MM.1S (cell line): ENCODE measurements around the gene NRG3.

ENCODE experiments used
- DNase-seq: peaks from one replicate; pipeline ENCODE4 v3.0.0-alpha.2; 2015
- H2AFZ ChIP-seq: fragments of 300-600 bp; sonication (generic); 2 replicates; pipeline ENCODE4 v1.6.0; 2016; ENCODE audit warnings: antibody characterized with exemption, low read length
- H3F3A ChIP-seq: fragments of 300-600 bp; sonication (generic); 2 replicates; pipeline ENCODE4 v1.6.1; 2016; ENCODE audit warnings: mild to moderate bottlenecking, antibody characterized with exemption, low read length, moderate library complexity, mixed read lengths; ENCODE audit not compliant: insufficient read depth
- H3K27ac ChIP-seq: fragments of 300-600 bp; sonication (generic); 2 replicates; pipeline ENCODE4 v1.5.1; 2016; ENCODE audit warnings: mild to moderate bottlenecking, low read length
- H3K27me3 ChIP-seq: fragments of 300-600 bp; sonication (generic); replicated peaks from 2 replicates; pipeline ENCODE4 v1.6.0; 2016; ENCODE audit warnings: low read length; ENCODE audit not compliant: insufficient read depth
- H3K36me3 ChIP-seq: fragments of 300-600 bp; sonication (generic); replicated peaks from 2 replicates; pipeline ENCODE4 v1.6.1; 2016; ENCODE audit warnings: mild to moderate bottlenecking, low read length, mixed read lengths; ENCODE audit not compliant: insufficient read depth
- H3K4me1 ChIP-seq: fragments of 300-600 bp; sonication (generic); 2 replicates; pipeline ENCODE4 v1.6.1; 2016; ENCODE audit warnings: low read length, mixed read lengths
- H3K4me2 ChIP-seq: fragments of 300-600 bp; sonication (generic); 2 replicates; pipeline ENCODE4 v1.6.0; 2016; ENCODE audit warnings: low read depth, low read length
- H3K4me3 ChIP-seq: fragments of 300-600 bp; sonication (generic); 2 replicates; pipeline ENCODE4 v1.5.1; 2016; ENCODE audit warnings: low read length, mixed read lengths
- H3K79me2 ChIP-seq: fragments of 300-600 bp; sonication (generic); 2 replicates; pipeline ENCODE4 v1.6.1; 2016; ENCODE audit warnings: mixed run types, low read length, mixed read lengths
- H3K9ac ChIP-seq: fragments of 300-600 bp; sonication (generic); 2 replicates; pipeline ENCODE4 v1.6.1; 2016; ENCODE audit warnings: low read length, mixed read lengths
- H3K9me2 ChIP-seq: fragments of 300-600 bp; sonication (generic); replicated peaks from 2 replicates; pipeline ENCODE4 v1.6.1; 2016; ENCODE audit warnings: mild to moderate bottlenecking, low read length, mixed read lengths; ENCODE audit not compliant: insufficient read depth
- H3K9me3 ChIP-seq: fragments of 300-600 bp; sonication (generic); replicated peaks from 2 replicates; pipeline ENCODE4 v1.6.1; 2016; ENCODE audit warnings: mild to moderate bottlenecking, low read length, mixed read lengths; ENCODE audit not compliant: insufficient read depth
- H4K20me1 ChIP-seq: fragments of 300-600 bp; sonication (generic); 2 replicates; pipeline ENCODE4 v1.6.1; 2016; ENCODE audit warnings: mild to moderate bottlenecking, low read length, moderate library complexity, mixed read lengths; ENCODE audit not compliant: insufficient read depth
- CTCF ChIP-seq: fragments of 300-600 bp; sonication (generic); IDR thresholded peaks from 2 replicates; pipeline ENCODE4 v1.5.1; 2016; ENCODE audit warnings: antibody characterized with exemption, low read length, mixed read lengths
- EZH2 ChIP-seq: fragments of 300-600 bp; sonication (generic); optimal IDR thresholded peaks from 2 replicates; pipeline ENCODE3; 2017; ENCODE audit warnings: low read depth, mild to moderate bottlenecking, antibody characterized with exemption, low read length, mixed read lengths
- EZH2phosphoT487 ChIP-seq: fragments of 300-600 bp; sonication (generic); IDR thresholded peaks from 2 replicates; pipeline ENCODE4 v1.6.1; 2018; ENCODE audit warnings: antibody characterized with exemption, low read length

NRG3 gene

DNA sequence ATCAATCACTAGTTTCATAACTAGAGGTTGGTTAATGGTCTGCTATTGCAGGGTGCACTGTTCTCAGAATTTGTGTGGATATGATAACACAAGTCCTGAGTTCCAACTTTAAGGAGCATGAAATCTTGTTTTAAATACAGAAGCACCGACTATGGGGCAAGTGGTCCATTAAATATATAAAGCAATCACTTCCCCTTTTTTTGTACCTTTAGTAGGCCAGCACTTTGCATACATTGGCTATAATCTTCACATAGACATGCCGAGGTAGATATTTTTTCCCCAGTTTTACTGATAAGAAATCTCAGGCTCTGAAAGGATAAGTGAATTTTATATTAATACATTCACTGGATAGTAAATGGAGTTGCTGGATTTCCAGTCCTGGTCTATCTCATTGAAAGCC, 286.3 kb downstream of the NRG3 start:
- H3F3A ChIP-seq: no peaks in the 10 kb centered on the region
- no peaks in the 10 kb centered on the region for H3K9me3 ChIP-seq
- H3K36me3 ChIP-seq: no peaks in the 10 kb centered on the region
- no peak for DNase-seq
- H3K9ac ChIP-seq: no peak overlapping the region
- H3K4me3 ChIP-seq: no peak overlapping the region
- no peaks in the 10 kb centered on the region for H3K79me2 ChIP-seq
- no peaks in the 10 kb centered on the region for H3K27me3 ChIP-seq
- H3K4me1 ChIP-seq: no peaks in the 10 kb centered on the region
- TF ChIP-seq EZH2phosphoT487 (no peak), EZH2 (no peak), CTCF (no peak)
- H4K20me1 ChIP-seq: no peaks in the 10 kb centered on the region
- no peak overlapping the region for H3K27ac ChIP-seq
- H3K9me2 ChIP-seq: no peaks in the 10 kb centered on the region
- no peak overlapping the region for H3K4me2 ChIP-seq
- H2AFZ ChIP-seq: no peak overlapping the region

GRCh38 chr10:82162549-82163195, 287.7 kb downstream of the NRG3 start:
- Histone ChIP-seq H3K27ac (no peak overlapping the region), H2AFZ (no peak overlapping the region), H3K9me2 (no peaks in the 10 kb centered on the region), H4K20me1 (no peaks in the 10 kb centered on the region), H3K9me3 (no peaks in the 10 kb centered on the region), H3K4me1 (no peaks in the 10 kb centered on the region), H3K27me3 (no peaks in the 10 kb centered on the region), H3K4me2 (no peak overlapping the region), H3F3A (no peaks in the 10 kb centered on the region), H3K9ac (no peak overlapping the region), H3K79me2 (no peaks in the 10 kb centered on the region), H3K36me3 (no peaks in the 10 kb centered on the region), H3K4me3 (no peak overlapping the region)
- no peak for DNase-seq
- TF ChIP-seq EZH2phosphoT487 (no peak), EZH2 (no peak)

DNA sequence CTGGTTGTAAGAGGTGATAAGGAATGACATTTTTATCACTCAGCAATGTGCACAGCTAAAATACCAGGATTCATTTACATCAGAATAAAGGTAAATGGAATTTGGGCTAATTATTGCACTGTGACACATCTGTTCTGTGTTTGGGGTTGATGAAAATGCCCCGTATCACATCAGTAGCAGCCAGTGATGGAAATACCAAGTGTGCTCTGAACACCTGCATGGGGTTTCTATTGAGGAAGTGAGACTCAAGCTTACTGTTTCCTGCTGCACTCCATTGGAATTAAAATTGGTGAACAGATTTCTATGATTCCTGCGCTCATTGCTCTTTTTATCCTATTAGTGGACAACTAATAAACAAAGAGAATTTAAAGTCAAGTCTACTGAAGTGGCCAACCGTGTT, 296.9 kb downstream of the NRG3 start:
- H4K20me1 ChIP-seq: no peaks in the 10 kb centered on the region
- H3K9me2 ChIP-seq: no peaks in the 10 kb centered on the region
- H3F3A ChIP-seq: no peaks in the 10 kb centered on the region
- TF ChIP-seq CTCF: no peak
- no peaks in the 10 kb centered on the region for H3K36me3 ChIP-seq
- DNase-seq: no peak
- H2AFZ ChIP-seq: no peak overlapping the region
- H3K4me2 ChIP-seq: no peak overlapping the region
- peaks cover 6% of the 10 kb centered on the region; the same call in 1 of the 2 replicates for H3K4me1 ChIP-seq
- no peak overlapping the region for H3K27ac ChIP-seq
- no peaks in the 10 kb centered on the region for H3K9me3 ChIP-seq
- no peaks in the 10 kb centered on the region for H3K79me2 ChIP-seq
- no peaks in the 10 kb centered on the region for H3K27me3 ChIP-seq
- no peak overlapping the region for H3K9ac ChIP-seq
- no peak overlapping the region for H3K4me3 ChIP-seq

DNA sequence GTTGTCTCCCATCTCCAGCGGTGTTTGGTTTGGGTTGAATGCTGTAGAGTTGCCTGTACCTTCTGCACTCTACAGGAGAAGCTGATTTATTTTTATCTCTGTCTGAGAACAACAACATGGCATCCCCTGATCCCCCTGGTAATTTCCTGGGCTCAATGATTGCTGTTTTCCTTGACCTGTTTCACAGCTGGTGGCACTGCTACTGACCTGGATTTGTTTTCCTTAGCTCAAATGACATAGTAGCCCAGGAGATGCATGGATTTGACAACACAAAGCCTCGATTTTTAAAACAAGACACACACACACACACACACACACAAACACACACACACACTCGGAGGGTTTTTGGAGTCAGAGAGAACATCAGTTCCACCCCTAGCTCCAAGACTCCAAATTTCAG, 301.6 kb downstream of the NRG3 start:
- Histone ChIP-seq H3K36me3 (no peaks in the 10 kb centered on the region), H2AFZ (no peak overlapping the region), H3F3A (no peaks in the 10 kb centered on the region), H3K27ac (no peak overlapping the region), H3K4me1 (peaks cover 2% of the 10 kb centered on the region; the same call in 1 of the 2 replicates), H3K9me2 (no peaks in the 10 kb centered on the region), H3K9me3 (no peaks in the 10 kb centered on the region), H3K4me3 (no peak overlapping the region), H4K20me1 (no peaks in the 10 kb centered on the region), H3K79me2 (no peaks in the 10 kb centered on the region), H3K27me3 (no peaks in the 10 kb centered on the region), H3K9ac (no peak overlapping the region), H3K4me2 (no peak overlapping the region)
- TF ChIP-seq CTCF (no peak), EZH2 (no peak), EZH2phosphoT487 (no peak)
- no peak for DNase-seq
